GM21360 (cell line): Measurements from ENCODE around the gene NCOR2.
"Not testable (repeated sequence)": the region's sequence is repeated elsewhere in the genome, so short reads cannot be mapped to it uniquely, and the experiment has no call there.

Experiments
- ATAC-seq: cut with Tn5 transposase; IDR thresholded peaks from one replicate; pipeline ENCODE4 v1.9.1; 2021; ENCODE audit warnings: mild to moderate bottlenecking, moderate library complexity; ENCODE audit not compliant: unreplicated experiment

NCOR2 gene

GRCh38 chr12:124601706-124602105 is 34.3 kb upstream of the NCOR2 start:
- no peak for ATAC-seq

DNA sequence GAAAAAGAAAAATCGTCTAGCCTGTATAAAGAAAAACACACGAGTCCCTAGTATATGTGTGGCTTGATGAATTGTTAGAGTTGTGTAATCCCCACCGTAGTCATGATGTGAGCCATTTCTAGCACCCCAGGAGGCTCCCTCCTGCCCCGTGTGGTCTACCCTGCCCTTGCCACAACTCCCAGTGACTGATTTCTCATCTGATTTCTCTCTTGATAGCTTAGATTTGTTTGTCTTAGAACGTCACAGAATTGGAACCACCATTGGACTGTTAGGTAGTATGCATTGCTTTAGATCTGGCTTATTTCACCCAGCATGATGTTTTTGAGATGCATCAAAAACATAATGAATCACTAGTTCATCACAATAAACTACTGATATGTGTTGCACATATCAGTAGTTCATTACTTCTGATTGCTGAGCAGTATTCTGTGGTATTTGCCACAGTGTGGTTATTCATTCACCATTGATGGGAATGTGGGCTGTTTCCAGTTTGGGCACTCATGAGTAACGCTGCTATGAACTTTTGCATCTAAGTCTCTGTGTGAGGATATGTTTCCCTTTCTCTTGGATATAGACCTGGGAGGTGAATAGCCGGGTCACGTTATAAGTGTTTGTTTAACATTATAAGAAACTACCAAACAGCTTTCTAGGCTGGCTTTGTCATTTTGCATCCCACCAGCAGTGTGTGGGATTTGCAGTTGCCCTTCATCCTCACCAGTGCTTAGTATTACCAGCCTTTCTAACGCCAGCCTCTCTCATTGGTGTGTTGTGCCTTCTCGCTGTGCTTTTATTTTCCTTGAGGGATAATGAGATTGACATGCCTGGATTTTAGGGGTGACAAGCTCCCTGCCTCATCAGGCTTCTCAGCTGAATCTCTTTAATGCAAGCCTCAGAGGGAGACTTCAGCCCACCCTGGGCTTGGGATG is 31.9 kb upstream of the NCOR2 start:
- ATAC-seq: no peak

DNA sequence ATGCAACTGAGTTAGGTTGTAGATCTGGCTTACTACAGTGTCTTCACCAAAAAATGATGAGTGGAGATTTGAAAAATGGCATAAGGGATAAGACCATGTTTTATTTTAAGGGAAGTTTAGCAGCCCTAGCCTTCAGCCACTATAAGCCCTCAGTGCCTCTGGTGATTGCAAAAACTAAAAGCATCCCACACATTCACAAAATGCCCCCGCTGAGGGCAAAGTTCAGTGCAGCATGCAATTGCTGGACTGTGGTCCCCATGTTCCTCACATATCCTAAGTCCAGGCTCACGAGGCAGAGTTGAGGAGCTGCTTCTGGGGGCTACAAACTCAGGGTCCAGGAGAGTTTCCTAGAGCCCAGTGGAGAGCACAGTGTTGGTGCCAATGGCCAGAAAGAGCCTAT is 29.6 kb upstream of the NCOR2 start:
- no peak for ATAC-seq

DNA sequence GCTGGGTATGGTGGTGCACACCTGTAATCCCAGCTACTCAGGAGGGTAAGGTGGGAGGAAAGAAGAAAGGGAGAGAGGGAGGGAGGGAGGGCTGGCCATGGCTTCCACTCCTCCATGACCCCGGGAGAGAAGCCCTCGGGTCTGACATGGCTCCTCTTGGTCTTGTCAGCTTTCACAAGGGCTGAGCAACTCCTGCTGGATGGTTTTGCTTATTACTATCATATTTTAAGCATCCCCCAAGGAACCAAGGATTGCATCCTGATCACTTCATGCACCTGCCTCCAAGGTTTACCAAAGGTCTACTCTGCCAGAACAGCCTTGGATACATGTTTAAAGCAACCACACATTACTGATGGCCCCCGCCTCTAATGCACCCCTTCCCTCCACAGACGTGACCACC is 28.0 kb upstream of the NCOR2 start:
- no peak for ATAC-seq

GRCh38 chr12:124594851-124595250 is 27.4 kb upstream of the NCOR2 start:
- no peak for ATAC-seq

DNA sequence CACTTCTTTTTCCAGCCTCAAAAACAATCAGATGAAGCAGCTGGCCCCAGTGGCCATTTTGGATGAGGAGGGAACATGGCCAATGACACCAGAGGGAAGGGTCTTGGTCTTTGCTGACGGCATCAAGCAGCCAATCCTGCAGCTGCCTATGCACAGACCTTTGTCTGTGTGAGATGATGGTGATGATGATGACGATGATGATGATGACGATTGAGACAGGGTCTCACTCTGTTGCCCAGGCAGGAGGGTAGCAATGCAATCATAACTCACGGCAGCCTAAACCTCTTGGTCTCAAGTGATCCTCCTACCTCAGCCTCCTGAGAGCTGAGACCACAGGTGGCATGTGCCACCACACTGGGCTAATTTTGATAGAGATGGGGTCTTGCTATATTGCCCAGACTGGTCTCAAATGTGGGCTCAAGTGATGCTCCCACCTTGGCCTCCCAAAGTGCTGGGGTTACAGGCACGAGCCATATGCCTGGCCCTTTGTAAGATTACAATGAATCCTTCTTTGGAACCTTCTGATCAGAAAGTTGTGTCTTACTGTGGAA is 26.5 kb upstream of the NCOR2 start:
- no peak for ATAC-seq

DNA sequence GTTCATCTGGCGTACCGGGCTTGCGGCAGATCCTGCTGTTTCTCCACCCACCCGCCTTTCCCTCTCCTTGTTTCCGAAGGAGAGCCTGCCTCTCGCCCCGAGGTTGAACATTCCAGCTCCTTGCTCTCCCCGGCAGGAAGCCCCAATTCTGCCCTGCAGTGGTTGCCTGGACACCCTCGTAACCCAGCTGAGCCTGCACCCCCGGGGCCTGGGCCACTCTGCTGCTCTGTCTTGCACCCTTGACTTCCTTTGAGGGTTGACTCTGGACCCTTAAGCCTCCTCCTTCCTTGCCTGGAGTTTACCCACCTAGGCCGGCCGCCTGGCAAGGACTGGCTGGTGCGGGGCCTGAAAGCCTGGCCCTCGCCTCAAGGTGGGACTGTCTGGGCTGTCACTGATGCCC is 25.8 kb upstream of the NCOR2 start:
- no peak for ATAC-seq

DNA sequence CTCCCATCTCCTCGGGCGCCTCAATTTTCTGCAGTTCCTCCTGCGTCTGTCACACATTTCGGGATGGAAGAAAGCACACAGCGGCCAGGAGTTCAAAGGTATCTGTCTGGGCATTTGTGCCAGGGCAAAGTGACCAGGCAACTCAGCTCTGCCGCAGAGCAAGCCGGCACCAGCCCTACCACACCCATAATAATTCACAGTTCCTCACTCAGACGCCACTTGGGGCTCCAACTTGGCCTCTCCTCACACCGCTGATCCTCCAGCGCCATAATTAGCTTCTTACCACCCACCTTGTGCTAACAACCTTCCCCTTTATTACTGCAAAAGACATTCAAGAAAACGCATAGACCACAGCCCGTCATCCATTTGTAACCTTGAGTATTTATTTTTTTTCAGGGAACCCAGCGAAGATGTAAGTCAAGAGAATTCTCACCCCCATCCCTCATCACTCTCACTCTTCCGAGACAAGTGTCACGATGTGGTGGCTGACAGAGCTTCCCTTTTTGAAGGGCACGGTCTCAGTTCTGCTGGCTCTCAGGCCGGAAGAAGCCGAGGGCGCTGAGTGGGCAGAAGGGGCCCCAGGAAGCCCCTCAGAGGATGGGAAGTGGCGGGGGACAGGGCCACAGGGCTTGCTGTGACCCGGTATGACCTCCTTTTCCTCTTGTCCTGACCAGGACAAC is 25.2 kb upstream of the NCOR2 start:
- ATAC-seq: peak; percentile 64

- ATAC-seq: no peak
Measured at GRCh38 chr12:124592050-124592449, 24.6 kb upstream of the NCOR2 start.

DNA sequence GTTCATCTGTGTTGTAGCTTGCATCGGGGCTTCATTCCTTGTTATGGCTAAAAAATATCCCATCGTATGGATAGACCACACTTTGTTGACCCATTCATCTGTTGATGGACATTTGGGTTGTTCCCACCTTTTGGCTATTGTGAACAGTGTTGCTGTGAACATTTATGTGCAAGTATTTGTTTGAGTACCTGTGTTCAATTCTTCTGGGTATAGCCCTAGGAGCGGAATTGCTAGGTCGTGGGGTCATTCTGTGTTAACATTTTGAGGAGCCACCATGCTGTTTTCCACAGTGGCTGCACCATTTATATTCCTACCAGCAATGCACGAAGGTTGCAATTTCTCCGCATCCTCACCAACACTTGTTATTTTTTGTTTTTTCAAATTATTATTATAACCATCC is 23.0 kb upstream of the NCOR2 start:
- no peak for ATAC-seq

GRCh38 chr12:124588751-124589267 is 21.4 kb upstream of the NCOR2 start:
- no peak for ATAC-seq

DNA sequence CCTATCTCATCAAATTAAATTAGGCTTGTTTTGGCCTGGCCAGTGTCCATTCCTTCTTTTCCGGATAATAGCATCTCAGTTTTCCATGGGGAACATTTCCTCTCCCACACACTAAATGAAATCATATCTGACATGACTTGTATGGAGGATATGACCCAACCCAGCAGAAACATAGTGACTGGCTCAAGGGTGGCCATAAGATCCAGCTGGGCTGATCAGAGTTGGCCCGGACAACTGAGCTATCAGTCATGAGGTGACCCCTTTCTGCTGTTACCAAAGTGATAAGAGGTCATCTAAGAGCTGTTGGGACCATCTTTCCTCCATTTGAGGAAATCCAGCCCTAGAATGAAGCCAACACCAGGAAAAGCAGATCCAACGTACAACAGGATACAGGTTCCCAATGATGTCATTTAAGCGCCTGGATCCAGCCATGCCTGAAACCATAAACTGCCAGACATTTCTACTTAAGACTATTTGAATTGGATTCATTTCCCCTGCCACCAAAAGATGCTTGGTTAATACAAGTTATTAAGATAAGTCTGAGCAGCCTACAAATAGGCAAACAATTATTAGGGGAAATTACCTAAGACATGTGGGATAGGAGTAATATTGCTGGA is 20.7 kb upstream of the NCOR2 start:
- ATAC-seq: no peak

- no peak for ATAC-seq
Measured at GRCh38 chr12:124586756-124587155, 19.3 kb upstream of the NCOR2 start.

DNA sequence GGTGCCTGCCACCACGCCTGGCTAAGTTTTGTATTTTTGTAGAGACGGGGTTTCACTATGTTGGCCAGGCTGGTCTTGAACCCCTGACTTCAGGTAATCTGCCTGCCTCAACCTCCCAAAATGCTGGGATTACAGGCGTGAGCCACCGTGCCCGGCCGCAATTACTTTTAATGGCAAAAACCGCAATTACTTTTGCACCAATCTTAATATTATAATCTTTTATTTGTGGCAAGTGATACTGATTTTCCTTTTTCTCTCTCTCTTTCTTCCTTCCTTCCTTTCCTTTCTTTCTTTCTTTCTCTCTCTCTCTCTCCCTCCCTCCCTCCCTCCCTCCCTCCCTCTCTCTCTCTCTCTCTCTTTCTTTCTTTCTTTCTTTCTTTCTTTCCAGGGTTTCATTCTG is 17.1 kb upstream of the NCOR2 start:
- not testable (repeated sequence) for ATAC-seq

DNA sequence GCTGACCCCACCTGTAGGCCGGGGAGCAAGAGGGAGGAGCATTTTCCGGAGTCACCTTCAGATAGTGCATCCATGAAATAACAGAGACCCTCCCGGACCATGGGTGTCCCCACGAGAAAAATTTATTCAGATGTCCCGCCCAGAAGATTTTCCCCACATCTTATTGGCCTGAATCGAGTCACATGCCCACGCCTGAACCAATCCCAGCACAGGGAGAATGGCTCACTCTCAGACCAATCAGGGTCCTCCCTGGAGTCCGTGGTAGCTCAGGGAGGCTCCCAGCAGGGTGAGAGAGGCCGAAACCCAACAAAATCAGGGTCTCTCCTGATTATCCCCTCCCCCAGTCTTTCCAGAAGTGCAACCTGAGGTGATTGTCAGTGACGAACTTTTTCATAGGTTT is 16.4 kb upstream of the NCOR2 start:
- no peak for ATAC-seq

DNA sequence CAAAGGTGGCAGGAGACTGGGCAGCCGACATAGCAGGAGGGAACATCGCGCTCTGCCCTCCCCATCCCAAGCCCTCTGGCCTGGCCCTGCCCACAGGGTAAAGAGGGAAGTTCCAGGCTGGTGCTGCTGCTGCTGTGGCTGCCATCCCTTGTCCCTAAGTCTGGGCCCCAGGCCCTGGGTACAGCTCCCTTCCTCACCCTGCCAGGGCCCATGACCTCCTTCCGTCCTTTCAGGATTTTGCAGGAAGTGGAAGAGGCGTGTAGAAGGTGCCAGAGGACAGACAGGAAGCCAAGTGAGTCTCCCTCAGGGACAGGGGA is 14.7 kb upstream of the NCOR2 start:
- no peak for ATAC-seq

- ATAC-seq: no peak
Measured at GRCh38 chr12:124581307-124582107, 14.1 kb upstream of the NCOR2 start.

DNA sequence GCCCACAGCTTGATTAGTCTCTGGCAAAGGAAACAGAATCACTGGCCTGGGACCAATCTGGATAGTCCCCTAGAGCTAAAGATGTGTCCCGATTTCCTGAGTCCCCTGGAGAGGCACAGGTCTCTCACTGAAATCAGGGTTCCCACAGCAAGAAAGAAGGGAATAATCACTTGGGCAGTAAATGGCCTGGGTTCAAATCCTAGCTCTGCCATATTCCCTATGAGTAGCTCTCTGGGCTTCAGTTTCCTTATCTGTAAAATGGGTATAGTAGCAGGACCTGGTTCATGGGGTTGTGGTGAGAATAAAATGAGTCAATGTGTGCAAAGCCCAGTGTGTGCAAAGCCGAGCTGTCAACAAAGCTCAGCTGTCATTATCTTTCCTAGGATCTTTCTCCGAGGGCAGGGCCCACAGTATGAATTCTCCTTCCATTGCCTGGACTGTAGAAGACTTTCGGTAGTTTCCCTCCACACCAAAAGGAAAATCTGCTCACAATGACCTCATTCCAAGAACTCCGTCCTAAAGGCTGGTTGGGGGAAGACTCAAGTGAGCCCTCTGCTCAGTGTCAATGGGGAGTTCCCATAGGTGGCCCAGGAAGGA is 12.6 kb upstream of the NCOR2 start:
- ATAC-seq: no peak

DNA sequence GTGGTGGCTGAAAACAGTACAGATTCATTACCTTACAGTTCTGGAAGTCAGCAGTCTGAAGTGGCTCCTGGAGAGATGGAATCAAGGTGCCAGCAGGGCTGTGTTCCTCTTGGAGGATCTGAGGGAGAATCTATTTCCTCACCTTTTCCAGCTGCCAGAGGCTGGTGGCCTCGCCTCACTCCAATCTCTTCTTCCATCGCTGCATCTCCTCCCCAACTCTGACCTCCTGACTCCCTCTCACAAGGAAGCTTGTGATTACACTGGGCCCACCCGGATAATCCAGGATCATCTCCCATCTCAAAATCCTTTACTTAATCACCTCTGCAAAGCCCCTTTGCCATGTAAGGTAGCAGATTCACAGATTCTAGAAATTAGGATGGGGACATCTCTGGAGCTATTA is 11.4 kb upstream of the NCOR2 start:
- ATAC-seq: no peak

DNA sequence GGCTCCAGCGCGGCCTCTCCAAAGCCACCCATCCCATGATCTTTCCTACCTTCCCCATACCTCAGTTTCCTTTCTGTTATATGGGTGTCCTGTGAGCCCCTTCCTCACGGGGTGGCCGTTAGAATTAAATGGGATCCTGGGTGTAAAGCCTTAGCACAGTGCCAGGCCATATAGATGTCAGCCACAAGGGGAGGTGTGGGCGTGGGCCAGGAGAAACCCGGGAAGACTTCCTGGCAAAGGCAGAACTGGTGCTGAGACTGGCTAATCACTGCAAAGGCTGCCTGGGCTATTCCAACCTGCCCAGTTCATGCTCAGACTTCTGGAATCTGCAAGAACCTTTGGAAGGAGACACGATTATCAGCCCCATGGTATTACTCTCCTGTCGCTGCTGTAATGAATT is 11.0 kb upstream of the NCOR2 start:
- ATAC-seq: no peak
